Natural killer cell (primary cell): ENCODE measurements around the gene CYP4V2. TPM values are rescaled to one million over a fixed set of nuclear protein-coding genes. Genes with fewer than 3 reads are reported as not detected.

Source experiments
- ATAC-seq, 3 donors: fragments of 150-1000 bp in 2 of 3; fragments of 200-7000 bp in 1 of 3; cut with Tn5 transposase; 1 replicate in 1 of 3; 2 replicates in 2 of 3; pipeline ENCODE4 v1.10.0; 2021; ENCODE audit warnings: mild to moderate bottlenecking in 2 of 3, moderate library complexity in 2 of 3
- DNase-seq, 2 donors: peaks; one replicate each; pipeline versions ENCODE4 v3.0.0 to v3.0.0-alpha.2; 2013 to 2021; ENCODE audit warnings: mixed read lengths in 1 of 2
- H3K27ac ChIP-seq: one replicate; pipeline ENCODE4 v1.5.1; 2013; ENCODE audit warnings: mild to moderate bottlenecking, low read length
- H3K27me3 ChIP-seq: one replicate; pipeline ENCODE4 v1.6.1; 2013; ENCODE audit warnings: low read length; ENCODE audit not compliant: control insufficient read depth, insufficient read depth
- H3K36me3 ChIP-seq: one replicate; pipeline ENCODE4 v1.6.1; 2013; ENCODE audit warnings: low read length; ENCODE audit not compliant: control insufficient read depth, insufficient read depth
- H3K4me1 ChIP-seq: one replicate; pipeline ENCODE4 v1.6.1; 2013; ENCODE audit warnings: low read length; ENCODE audit not compliant: control insufficient read depth, insufficient read depth
- H3K4me3 ChIP-seq: one replicate; pipeline ENCODE4 v1.5.1; 2013; ENCODE audit warnings: low read length
- H3K9me3 ChIP-seq: one replicate; pipeline ENCODE4 v1.6.1; 2013; ENCODE audit warnings: low read length; ENCODE audit not compliant: control insufficient read depth, insufficient read depth
- H3K27ac Mint-ChIP-seq, 2 donors: one replicate each; pipeline ENCODE4 v1.8.0; 2022; ENCODE audit warnings: mild to moderate bottlenecking in 2 of 2, mixed read lengths in 2 of 2, moderate library complexity in 1 of 2
- H3K27me3 Mint-ChIP-seq, 2 donors: one replicate each; pipeline ENCODE4 v1.8.0; 2022; ENCODE audit warnings: low read depth in 2 of 2, mixed read lengths in 2 of 2
- H3K36me3 Mint-ChIP-seq: one replicate; pipeline ENCODE4 v1.8.0; 2022; ENCODE audit warnings: mixed read lengths
- H3K4me1 Mint-ChIP-seq, 2 donors: one replicate each; pipeline ENCODE4 v1.8.0; 2022; ENCODE audit warnings: mixed read lengths in 2 of 2
- H3K4me3 Mint-ChIP-seq: one replicate; pipeline ENCODE4 v1.8.0; 2022; ENCODE audit warnings: mild to moderate bottlenecking, moderate library complexity, mixed read lengths
- H3K9me3 Mint-ChIP-seq, 2 donors: one replicate each; pipeline ENCODE4 v1.8.0; 2022; ENCODE audit warnings: mixed read lengths in 2 of 2
- WGBS: methylation state at CpG from one replicate; pipeline ENCODE4 v1.1.7; 2013; ENCODE audit warnings: missing lambda C conversion rate; ENCODE audit not compliant: insufficient coverage; 5-methylcytosine and 5-hydroxymethylcytosine counted together
- intact Hi-C: fragments of 100-400 bp; cut with micrococcal nuclease; formaldehyde crosslinking; loops from one replicate; pipeline ENCODE4 v1.14.2; 2022
- total RNA-seq, 4 donors: library from RNA; stranded (reverse); fragments of 120-200 nt in 1 of 4; gene quantifications; one replicate each; pipeline versions ENCODE4 v1.2.3 to v1.2.4, GENCODE V29; 2013 to 2022
- TF ChIP-seq, protein P1 (sequence below): fragments of 200-600 bp; IDR thresholded peaks from one replicate; pipeline ENCODE4 v1.8.0; 2022; ENCODE audit warnings: antibody characterized with exemption

Gene CYP4V2
- total RNA-seq, 3 donors from 2014 or later (not counting 1 experiment from before 2014, with no cell fraction given) = 27.9 to 32.5 (median 31.7) TPM

DNA sequence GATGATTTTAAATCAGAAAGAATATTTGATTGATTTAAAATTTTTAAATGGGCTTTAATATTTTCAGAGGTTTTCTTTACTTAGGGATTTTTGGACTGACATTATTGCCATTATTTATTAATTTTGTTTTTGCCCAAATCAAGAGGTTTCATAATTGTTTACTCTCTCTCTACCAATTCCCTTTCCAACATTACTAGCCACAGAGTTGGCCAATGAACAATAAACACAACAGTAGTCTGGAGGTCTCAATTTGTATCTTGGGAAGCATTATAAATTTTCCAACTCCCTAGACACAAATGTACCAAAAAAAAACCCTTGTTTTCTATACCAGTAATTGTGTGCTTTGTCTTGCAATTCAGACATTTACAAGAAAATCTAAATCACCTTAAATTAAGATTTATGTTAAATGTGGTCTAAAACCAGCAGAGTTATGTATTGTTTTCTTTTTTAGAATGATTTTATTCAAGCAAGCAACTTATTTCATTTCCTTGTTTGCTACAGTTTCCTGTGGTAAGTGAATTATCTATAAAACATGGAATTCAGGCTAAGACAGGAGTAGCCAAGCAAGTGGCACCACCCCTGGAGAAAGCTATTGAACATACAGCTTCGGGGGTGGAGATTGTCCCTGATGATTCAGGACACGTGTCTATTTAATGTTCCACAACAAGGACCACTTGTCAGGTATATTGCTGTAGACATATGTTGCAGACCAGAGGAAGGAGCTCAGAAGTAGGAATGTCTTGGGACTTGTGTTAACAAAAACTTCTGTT lies 36.6 kb downstream of the CYP4V2 start:
- H3K27ac Mint-ChIP-seq = no peak overlapping the region
- 38% methylated on average over 2 of the region's 2 CpGs for WGBS
- intact Hi-C loops = no loop called here
- Histone ChIP-seq H3K27ac (no peak overlapping the region), H3K4me3 (no peak overlapping the region), H3K36me3 (no peaks in the 10 kb centered on the region), H3K4me1 (no peaks in the 10 kb centered on the region), H3K27me3 (no peaks in the 10 kb centered on the region), H3K9me3 (peaks cover 18% of the 10 kb centered on the region)
- H3K27me3 Mint-ChIP-seq = no peaks in the 10 kb centered on the region
- H3K9me3 Mint-ChIP-seq = peaks cover 7 to 10% of the 10 kb centered on the region in 2 donors
- no peak overlapping the region for H3K4me3 Mint-ChIP-seq
- DNase-seq = no peak
- no peaks in the 10 kb centered on the region for H3K4me1 Mint-ChIP-seq
- TF ChIP-seq, protein P1, sequence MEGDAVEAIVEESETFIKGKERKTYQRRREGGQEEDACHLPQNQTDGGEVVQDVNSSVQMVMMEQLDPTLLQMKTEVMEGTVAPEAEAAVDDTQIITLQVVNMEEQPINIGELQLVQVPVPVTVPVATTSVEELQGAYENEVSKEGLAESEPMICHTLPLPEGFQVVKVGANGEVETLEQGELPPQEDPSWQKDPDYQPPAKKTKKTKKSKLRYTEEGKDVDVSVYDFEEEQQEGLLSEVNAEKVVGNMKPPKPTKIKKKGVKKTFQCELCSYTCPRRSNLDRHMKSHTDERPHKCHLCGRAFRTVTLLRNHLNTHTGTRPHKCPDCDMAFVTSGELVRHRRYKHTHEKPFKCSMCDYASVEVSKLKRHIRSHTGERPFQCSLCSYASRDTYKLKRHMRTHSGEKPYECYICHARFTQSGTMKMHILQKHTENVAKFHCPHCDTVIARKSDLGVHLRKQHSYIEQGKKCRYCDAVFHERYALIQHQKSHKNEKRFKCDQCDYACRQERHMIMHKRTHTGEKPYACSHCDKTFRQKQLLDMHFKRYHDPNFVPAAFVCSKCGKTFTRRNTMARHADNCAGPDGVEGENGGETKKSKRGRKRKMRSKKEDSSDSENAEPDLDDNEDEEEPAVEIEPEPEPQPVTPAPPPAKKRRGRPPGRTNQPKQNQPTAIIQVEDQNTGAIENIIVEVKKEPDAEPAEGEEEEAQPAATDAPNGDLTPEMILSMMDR = no peak
- peaks cover 16% of the 10 kb centered on the region for H3K36me3 Mint-ChIP-seq
- no peak for ATAC-seq

DNA sequence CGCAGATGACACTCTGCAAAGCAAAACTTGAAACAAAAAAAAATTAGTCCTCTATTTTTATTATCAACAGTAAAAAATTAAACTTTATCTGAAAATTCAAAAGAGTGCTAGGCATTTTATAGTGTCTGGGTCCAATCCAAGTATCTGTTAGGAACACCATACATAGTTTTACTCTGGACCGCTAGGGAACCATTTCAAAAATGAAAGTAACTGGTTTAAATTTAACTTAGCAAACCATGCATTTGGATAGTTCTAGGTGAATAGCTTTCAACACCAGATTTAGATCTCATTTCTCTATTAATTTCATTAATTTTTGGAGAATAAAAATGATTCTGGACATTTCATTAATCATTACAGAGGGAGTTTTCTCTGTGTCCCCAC lies 37.1 kb downstream of the CYP4V2 start:
- Mint-ChIP-seq H3K9me3 (peaks cover 6 to 10% of the 10 kb centered on the region in 2 donors), H3K27ac (no peak overlapping the region), H3K4me1 (no peaks in the 10 kb centered on the region), H3K27me3 (no peaks in the 10 kb centered on the region), H3K36me3 (peaks cover 11% of the 10 kb centered on the region), H3K4me3 (no peak overlapping the region)
- intact Hi-C loops = no loop called here
- H3K27ac ChIP-seq = no peak overlapping the region
- no peaks in the 10 kb centered on the region for H3K27me3 ChIP-seq
- no CpG with 5 or more reads among the region's 2 CpGs for WGBS
- no peak overlapping the region for H3K4me3 ChIP-seq
- no peaks in the 10 kb centered on the region for H3K4me1 ChIP-seq
- TF ChIP-seq, protein P1 = no peak
- H3K36me3 ChIP-seq = no peaks in the 10 kb centered on the region
- ATAC-seq = no peak
- peaks cover 18% of the 10 kb centered on the region for H3K9me3 ChIP-seq
- no peak for DNase-seq

DNA sequence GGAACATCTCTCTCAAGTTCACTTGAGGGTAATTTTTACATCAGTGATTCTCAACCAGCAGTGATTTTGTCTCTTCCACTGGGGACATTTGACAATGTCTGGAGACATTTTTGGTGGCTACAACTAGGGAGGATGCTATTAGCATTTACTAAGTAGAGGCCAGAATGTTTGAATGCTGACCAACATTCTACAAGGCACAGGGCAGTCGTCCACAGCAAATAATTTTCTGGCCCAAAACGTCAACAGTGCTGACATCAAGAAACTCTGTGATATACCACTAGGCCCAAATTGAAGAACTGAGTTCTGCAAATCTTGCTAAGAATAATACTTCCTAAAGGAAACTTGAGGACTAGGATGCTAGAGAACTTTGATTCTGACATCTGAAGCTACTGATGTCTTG lies 43.0 kb downstream of the CYP4V2 start:
- H3K4me1 Mint-ChIP-seq = no peaks in the 10 kb centered on the region
- intact Hi-C loops = no loop called here
- no peak overlapping the region for H3K27ac Mint-ChIP-seq
- Histone ChIP-seq H3K4me1 (no peaks in the 10 kb centered on the region), H3K36me3 (no peaks in the 10 kb centered on the region), H3K4me3 (no peak overlapping the region), H3K9me3 (no peaks in the 10 kb centered on the region), H3K27me3 (no peaks in the 10 kb centered on the region), H3K27ac (no peak overlapping the region)
- no peak overlapping the region for H3K4me3 Mint-ChIP-seq
- H3K36me3 Mint-ChIP-seq = no peaks in the 10 kb centered on the region
- ATAC-seq (no peak), DNase-seq (no peak)
- H3K27me3 Mint-ChIP-seq = no peaks in the 10 kb centered on the region
- WGBS = 77% methylated on average over 2 of the region's 2 CpGs
- TF ChIP-seq, protein P1 = no peak
- H3K9me3 Mint-ChIP-seq = no peaks in the 10 kb centered on the region

DNA sequence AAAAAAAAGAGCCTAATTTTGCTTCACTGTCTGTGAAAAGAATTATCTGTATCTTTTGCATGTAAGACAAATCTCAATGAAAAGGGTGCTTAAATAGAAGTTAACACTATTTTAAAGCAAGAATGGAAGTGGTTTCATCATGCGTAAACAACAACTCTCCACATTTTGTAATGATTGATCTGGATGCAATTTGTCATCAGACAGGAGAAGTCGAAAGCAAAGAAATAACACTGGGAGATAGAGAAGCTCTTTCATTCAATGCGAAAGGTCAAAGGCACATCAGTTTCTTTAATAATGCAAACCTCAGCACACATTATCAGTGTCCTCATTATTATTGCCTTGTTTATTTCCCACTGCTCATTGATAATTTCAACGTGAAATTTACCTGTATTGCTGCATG lies 44.8 kb downstream of the CYP4V2 start:
- no peaks in the 10 kb centered on the region for H3K4me1 Mint-ChIP-seq
- no peaks in the 10 kb centered on the region for H3K27me3 Mint-ChIP-seq
- no peak overlapping the region for H3K27ac Mint-ChIP-seq
- no peaks in the 10 kb centered on the region for H3K36me3 Mint-ChIP-seq
- H3K4me3 Mint-ChIP-seq = no peak overlapping the region
- TF ChIP-seq, protein P1 = no peak
- ATAC-seq (no peak), DNase-seq (no peak)
- intact Hi-C loops = no loop called here
- H3K36me3 ChIP-seq = no peaks in the 10 kb centered on the region
- H3K27me3 ChIP-seq = no peaks in the 10 kb centered on the region
- H3K27ac ChIP-seq = no peak overlapping the region
- H3K4me3 ChIP-seq = no peak overlapping the region
- no peaks in the 10 kb centered on the region for H3K9me3 ChIP-seq
- no peaks in the 10 kb centered on the region for H3K9me3 Mint-ChIP-seq
- H3K4me1 ChIP-seq = no peaks in the 10 kb centered on the region
- 93% methylated on average over 4 of the region's 4 CpGs for WGBS
